SK-N-SH treated with all-trans-retinoic acid at 6 μM for 48 hours (cell line): ENCODE results near the gene CD300LF.

Source experiments
- ATAC-seq: fragments of 200-7000 bp; cut with Tn5 transposase; 3 replicates; pipeline ENCODE4 v1.9.1; 2020; ENCODE audit warnings: mild to moderate bottlenecking, moderate library complexity
- ARNTL ChIP-seq: fragments of 450-650 bp; formaldehyde crosslinking; IDR thresholded peaks from 2 replicates; pipeline ENCODE4 v1.5.0; 2020; ENCODE audit warnings: low read depth, mild to moderate bottlenecking, moderate library complexity, borderline replicate concordance
- BACH2 ChIP-seq: fragments of 250-450 bp; sonication (Bioruptor Pico); IDR thresholded peaks from 2 replicates; pipeline ENCODE4 v1.9.0; 2021; ENCODE audit warnings: mild to moderate bottlenecking, borderline replicate concordance
- CSDC2 ChIP-seq: fragments of 250-450 bp; sonication (Bioruptor Pico); IDR thresholded peaks from 2 replicates; pipeline ENCODE4 v1.5.0; 2020; ENCODE audit warnings: mild to moderate bottlenecking, moderate library complexity
- ESRRG ChIP-seq: fragments of 250-450 bp; sonication (Bioruptor Pico); IDR thresholded peaks from 2 replicates; pipeline ENCODE4 v1.6.1; 2021; ENCODE audit warnings: mild to moderate bottlenecking
- GLIS3 ChIP-seq: fragments of 250-450 bp; sonication (Bioruptor Pico); IDR thresholded peaks from 2 replicates; pipeline ENCODE4 v1.5.0; 2020; ENCODE audit warnings: mild to moderate bottlenecking, moderate library complexity
- ISL1 ChIP-seq: fragments of 250-450 bp; sonication (Bioruptor Pico); IDR thresholded peaks from 2 replicates; pipeline ENCODE4 v2.1.2; 2022; ENCODE audit warnings: mild to moderate bottlenecking, moderate library complexity
- RARB ChIP-seq: fragments of 250-450 bp; sonication (Bioruptor Pico); IDR thresholded peaks from 2 replicates; pipeline ENCODE4 v1.8.0; 2021; ENCODE audit warnings: mild to moderate bottlenecking, moderate library complexity
- SNAI2 ChIP-seq: fragments of 250-450 bp; sonication (Bioruptor Pico); IDR thresholded peaks from 2 replicates; pipeline ENCODE4 v1.5.0; 2020; ENCODE audit warnings: mild to moderate bottlenecking, moderate library complexity
- TCF4 ChIP-seq: fragments of 250-450 bp; sonication (Bioruptor Pico); IDR thresholded peaks from 2 replicates; pipeline ENCODE4 v1.8.0; 2021; ENCODE audit warnings: mild to moderate bottlenecking, moderate library complexity, borderline replicate concordance
- TOX ChIP-seq: fragments of 250-450 bp; sonication (Bioruptor Pico); IDR thresholded peaks from 2 replicates; pipeline ENCODE4 v1.8.0; 2021; ENCODE audit warnings: mild to moderate bottlenecking, moderate library complexity, borderline replicate concordance
- ZC3H10 ChIP-seq: fragments of 250-450 bp; sonication (Bioruptor Pico); IDR thresholded peaks from 2 replicates; pipeline ENCODE4 v1.5.1; 2021; ENCODE audit warnings: mild to moderate bottlenecking, moderate library complexity
- ZFP3 ChIP-seq: fragments of 250-450 bp; sonication (Bioruptor Pico); IDR thresholded peaks from 2 replicates; pipeline ENCODE4 v1.5.0; 2020; ENCODE audit warnings: mild to moderate bottlenecking, moderate library complexity
- ZFP30 ChIP-seq: fragments of 450-650 bp; formaldehyde crosslinking; IDR thresholded peaks from 2 replicates; pipeline ENCODE4 v1.5.0; 2022; ENCODE audit warnings: mild to moderate bottlenecking, moderate library complexity
- ZNF565 ChIP-seq: fragments of 450-650 bp; formaldehyde crosslinking; conservative IDR thresholded peaks from 2 replicates; pipeline ENCODE4 v1.5.0; 2020; ENCODE audit warnings: low read depth, mild to moderate bottlenecking, moderate library complexity
- ZNF70 ChIP-seq: fragments of 450-650 bp; formaldehyde crosslinking; IDR thresholded peaks from 2 replicates; pipeline ENCODE4 v1.5.0; 2020; ENCODE audit warnings: mild to moderate bottlenecking, moderate library complexity
- ZNF8 ChIP-seq: fragments of 450-650 bp; formaldehyde crosslinking; IDR thresholded peaks from 2 replicates; pipeline ENCODE4 v1.5.0; 2020; ENCODE audit warnings: mild to moderate bottlenecking, moderate library complexity
- TF ChIP-seq, protein P1 (sequence below): fragments of 250-450 bp; sonication (Bioruptor Pico); IDR thresholded peaks from 2 replicates; pipeline ENCODE4 v1.5.0; 2020; ENCODE audit warnings: mild to moderate bottlenecking, moderate library complexity
- TF ChIP-seq, protein P2 (sequence below): fragments of 250-450 bp; sonication (Bioruptor Pico); IDR thresholded peaks from 2 replicates; pipeline ENCODE4 v1.5.1; 2020; ENCODE audit warnings: low read depth, mild to moderate bottlenecking, moderate library complexity
- TF ChIP-seq, protein P3 (sequence below): fragments of 250-450 bp; sonication (Bioruptor Pico); IDR thresholded peaks from 2 replicates; pipeline ENCODE4 v1.8.0; 2021; ENCODE audit warnings: low read depth, mild to moderate bottlenecking, moderate library complexity, borderline replicate concordance
- TF ChIP-seq, protein P4 (sequence below): fragments of 250-450 bp; sonication (Bioruptor Pico); IDR thresholded peaks from 2 replicates; pipeline ENCODE4 v1.8.0; 2020; ENCODE audit warnings: mild to moderate bottlenecking, moderate library complexity, borderline replicate concordance
- TF ChIP-seq, protein P5 (sequence below): fragments of 250-450 bp; sonication (Bioruptor Pico); IDR thresholded peaks from 2 replicates; pipeline ENCODE4 v1.5.1; 2021; ENCODE audit warnings: mild to moderate bottlenecking, moderate library complexity

Gene CD300LF

DNA sequence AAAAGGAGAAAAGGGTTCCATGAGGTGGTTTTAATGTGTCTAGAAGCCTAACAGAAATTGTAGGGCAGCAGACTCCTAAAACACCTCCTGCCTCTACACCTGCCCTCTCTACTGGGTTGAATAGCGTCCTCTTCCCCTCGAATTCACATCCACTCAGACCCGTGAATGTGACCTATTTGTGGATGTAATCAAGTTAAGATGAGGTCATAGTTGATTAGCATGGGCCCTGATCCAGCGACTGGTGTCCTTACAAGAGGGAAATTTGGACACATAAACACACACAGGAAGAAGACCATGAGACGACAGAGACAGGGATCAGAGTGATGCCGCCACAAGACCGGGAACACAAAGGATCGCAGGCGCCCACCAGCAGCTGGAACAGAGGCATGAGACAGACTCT is 13.5 kb downstream of the CD300LF start (continued):
- TF ChIP-seq, protein P1, sequence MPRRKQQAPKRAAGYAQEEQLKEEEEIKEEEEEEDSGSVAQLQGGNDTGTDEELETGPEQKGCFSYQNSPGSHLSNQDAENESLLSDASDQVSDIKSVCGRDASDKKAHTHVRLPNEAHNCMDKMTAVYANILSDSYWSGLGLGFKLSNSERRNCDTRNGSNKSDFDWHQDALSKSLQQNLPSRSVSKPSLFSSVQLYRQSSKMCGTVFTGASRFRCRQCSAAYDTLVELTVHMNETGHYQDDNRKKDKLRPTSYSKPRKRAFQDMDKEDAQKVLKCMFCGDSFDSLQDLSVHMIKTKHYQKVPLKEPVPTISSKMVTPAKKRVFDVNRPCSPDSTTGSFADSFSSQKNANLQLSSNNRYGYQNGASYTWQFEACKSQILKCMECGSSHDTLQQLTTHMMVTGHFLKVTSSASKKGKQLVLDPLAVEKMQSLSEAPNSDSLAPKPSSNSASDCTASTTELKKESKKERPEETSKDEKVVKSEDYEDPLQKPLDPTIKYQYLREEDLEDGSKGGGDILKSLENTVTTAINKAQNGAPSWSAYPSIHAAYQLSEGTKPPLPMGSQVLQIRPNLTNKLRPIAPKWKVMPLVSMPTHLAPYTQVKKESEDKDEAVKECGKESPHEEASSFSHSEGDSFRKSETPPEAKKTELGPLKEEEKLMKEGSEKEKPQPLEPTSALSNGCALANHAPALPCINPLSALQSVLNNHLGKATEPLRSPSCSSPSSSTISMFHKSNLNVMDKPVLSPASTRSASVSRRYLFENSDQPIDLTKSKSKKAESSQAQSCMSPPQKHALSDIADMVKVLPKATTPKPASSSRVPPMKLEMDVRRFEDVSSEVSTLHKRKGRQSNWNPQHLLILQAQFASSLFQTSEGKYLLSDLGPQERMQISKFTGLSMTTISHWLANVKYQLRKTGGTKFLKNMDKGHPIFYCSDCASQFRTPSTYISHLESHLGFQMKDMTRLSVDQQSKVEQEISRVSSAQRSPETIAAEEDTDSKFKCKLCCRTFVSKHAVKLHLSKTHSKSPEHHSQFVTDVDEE (CRISPR knock-in tag): no peak
- TF ChIP-seq ZC3H10 (CRISPR knock-in tag): no peak
- no peak for TF ChIP-seq BACH2 (CRISPR knock-in tag)

DNA sequence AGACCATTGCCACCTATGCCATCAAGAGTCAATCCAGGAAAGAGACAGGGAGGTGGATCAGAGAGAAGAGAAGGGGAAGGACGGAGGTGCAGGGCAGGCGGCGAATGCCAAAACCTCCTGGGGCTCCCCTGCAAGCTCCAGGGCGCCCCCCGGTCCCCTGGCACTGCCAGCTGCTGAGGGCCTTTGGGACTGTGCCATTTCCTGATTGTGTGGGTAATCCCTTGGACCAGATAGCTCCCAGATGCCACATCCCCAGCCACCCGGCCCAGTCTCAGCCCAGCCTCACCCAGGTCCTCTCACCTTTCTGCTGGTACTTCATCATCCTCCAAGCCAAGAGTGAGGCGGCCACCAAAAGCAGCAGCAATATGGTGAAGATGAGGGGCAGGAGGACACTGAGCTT is 14.7 kb downstream of the CD300LF start:
- TF ChIP-seq, protein P2, sequence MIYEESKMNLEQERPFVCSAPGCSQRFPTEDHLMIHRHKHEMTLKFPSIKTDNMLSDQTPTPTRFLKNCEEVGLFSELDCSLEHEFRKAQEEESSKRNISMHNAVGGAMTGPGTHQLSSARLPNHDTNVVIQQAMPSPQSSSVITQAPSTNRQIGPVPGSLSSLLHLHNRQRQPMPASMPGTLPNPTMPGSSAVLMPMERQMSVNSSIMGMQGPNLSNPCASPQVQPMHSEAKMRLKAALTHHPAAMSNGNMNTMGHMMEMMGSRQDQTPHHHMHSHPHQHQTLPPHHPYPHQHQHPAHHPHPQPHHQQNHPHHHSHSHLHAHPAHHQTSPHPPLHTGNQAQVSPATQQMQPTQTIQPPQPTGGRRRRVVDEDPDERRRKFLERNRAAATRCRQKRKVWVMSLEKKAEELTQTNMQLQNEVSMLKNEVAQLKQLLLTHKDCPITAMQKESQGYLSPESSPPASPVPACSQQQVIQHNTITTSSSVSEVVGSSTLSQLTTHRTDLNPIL (CRISPR knock-in tag): no peak
- TF ChIP-seq, all 23 proteins: peak for 0
- no peak for ATAC-seq

DNA sequence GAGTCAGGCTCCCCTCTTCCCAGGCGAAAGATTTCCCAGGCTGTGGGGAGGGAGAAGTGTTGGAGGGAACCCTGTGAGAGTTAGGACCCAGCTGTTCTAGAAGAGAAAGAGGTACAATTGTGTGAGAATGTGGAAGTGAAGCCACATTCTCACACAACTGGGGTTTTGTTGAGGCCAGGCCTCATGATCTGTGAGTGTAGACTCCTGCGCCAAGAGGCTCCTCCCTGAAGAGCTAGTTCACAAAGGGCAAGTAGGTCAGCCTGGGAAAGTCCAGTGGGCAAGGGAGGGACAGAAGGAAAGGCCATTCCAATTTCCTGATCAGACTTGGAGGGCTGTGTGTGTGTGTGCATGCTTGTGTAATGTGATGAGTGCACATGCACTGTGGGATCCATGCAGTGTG is 15.2 kb downstream of the CD300LF start:
- ATAC-seq: no peak
- no peak for TF ChIP-seq TOX (CRISPR knock-in tag)
- TF ChIP-seq ZNF565: no peak
- no peak for TF ChIP-seq ESRRG (CRISPR knock-in tag)
- TF ChIP-seq ZC3H10 (CRISPR knock-in tag): no peak
- TF ChIP-seq, protein P3, sequence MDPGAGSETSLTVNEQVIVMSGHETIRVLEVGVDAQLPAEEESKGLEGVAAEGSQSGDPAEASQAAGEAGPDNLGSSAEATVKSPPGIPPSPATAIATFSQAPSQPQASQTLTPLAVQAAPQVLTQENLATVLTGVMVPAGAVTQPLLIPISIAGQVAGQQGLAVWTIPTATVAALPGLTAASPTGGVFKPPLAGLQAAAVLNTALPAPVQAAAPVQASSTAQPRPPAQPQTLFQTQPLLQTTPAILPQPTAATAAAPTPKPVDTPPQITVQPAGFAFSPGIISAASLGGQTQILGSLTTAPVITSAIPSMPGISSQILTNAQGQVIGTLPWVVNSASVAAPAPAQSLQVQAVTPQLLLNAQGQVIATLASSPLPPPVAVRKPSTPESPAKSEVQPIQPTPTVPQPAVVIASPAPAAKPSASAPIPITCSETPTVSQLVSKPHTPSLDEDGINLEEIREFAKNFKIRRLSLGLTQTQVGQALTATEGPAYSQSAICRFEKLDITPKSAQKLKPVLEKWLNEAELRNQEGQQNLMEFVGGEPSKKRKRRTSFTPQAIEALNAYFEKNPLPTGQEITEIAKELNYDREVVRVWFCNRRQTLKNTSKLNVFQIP (CRISPR knock-in tag): no peak
- no peak for TF ChIP-seq ZFP3
- TF ChIP-seq, protein P4, sequence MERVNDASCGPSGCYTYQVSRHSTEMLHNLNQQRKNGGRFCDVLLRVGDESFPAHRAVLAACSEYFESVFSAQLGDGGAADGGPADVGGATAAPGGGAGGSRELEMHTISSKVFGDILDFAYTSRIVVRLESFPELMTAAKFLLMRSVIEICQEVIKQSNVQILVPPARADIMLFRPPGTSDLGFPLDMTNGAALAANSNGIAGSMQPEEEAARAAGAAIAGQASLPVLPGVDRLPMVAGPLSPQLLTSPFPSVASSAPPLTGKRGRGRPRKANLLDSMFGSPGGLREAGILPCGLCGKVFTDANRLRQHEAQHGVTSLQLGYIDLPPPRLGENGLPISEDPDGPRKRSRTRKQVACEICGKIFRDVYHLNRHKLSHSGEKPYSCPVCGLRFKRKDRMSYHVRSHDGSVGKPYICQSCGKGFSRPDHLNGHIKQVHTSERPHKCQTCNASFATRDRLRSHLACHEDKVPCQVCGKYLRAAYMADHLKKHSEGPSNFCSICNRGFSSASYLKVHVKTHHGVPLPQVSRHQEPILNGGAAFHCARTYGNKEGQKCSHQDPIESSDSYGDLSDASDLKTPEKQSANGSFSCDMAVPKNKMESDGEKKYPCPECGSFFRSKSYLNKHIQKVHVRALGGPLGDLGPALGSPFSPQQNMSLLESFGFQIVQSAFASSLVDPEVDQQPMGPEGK (CRISPR knock-in tag): no peak
- TF ChIP-seq ZNF70 (CRISPR knock-in tag): no peak
- TF ChIP-seq, protein P5, sequence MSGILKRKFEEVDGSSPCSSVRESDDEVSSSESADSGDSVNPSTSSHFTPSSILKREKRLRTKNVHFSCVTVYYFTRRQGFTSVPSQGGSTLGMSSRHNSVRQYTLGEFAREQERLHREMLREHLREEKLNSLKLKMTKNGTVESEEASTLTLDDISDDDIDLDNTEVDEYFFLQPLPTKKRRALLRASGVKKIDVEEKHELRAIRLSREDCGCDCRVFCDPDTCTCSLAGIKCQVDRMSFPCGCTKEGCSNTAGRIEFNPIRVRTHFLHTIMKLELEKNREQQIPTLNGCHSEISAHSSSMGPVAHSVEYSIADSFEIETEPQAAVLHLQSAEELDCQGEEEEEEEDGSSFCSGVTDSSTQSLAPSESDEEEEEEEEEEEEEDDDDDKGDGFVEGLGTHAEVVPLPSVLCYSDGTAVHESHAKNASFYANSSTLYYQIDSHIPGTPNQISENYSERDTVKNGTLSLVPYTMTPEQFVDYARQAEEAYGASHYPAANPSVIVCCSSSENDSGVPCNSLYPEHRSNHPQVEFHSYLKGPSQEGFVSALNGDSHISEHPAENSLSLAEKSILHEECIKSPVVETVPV (CRISPR knock-in tag): no peak
- no peak for TF ChIP-seq TCF4 (CRISPR knock-in tag)
- TF ChIP-seq SNAI2: no peak
- TF ChIP-seq ISL1 (CRISPR knock-in tag): no peak
- TF ChIP-seq RARB (CRISPR knock-in tag): no peak
- no peak for TF ChIP-seq GLIS3
- no peak for TF ChIP-seq CSDC2
- no peak for TF ChIP-seq ZNF8 (CRISPR knock-in tag)
- TF ChIP-seq, protein P2 (CRISPR knock-in tag): no peak
- TF ChIP-seq ZFP30: no peak
- TF ChIP-seq, all 23 proteins: peak for 0

DNA sequence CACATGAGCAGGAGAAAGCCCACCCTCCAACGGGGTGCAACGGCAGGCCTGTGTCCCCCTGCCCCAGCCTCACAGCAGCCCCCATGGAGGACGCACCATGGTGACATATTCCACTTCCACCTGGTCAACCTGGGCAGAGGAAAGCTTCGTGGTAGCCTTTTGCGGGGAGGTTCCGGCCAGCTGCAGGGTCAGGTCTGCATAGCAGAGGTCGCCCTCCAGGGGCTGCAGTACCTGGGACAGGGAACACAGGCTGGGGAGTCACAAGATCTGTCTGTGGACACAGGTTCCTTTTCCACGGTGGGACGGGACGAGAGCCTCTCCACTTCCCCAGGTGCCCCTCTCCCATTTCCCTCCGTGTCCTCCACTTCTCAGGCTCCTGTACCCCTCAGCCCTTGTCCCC is 17.1 kb downstream of the CD300LF start:
- no peak for ATAC-seq
- TF ChIP-seq GLIS3: no peak
- no peak for TF ChIP-seq SNAI2
- TF ChIP-seq, protein P4 (CRISPR knock-in tag): no peak
- TF ChIP-seq ISL1 (CRISPR knock-in tag): no peak
- TF ChIP-seq RARB (CRISPR knock-in tag): no peak
- TF ChIP-seq TOX (CRISPR knock-in tag): no peak
- no peak for TF ChIP-seq BACH2 (CRISPR knock-in tag)
- no peak for TF ChIP-seq ZNF8 (CRISPR knock-in tag)
- TF ChIP-seq CSDC2: no peak
- TF ChIP-seq ARNTL (CRISPR knock-in tag): no peak
- no peak for TF ChIP-seq ZFP30
- TF ChIP-seq, protein P5 (CRISPR knock-in tag): no peak
